Lower leg skin (tissue), 3 donors: ENCODE measurements around the gene GLRX.

Source experiments
- POLR2A ChIP-seq, 2 donors: fragments of 450-650 bp; IDR thresholded peaks; one replicate each; pipeline ENCODE4 v1.6.1; 2016 to 2017; ENCODE audit warnings: antibody characterized with exemption in 2 of 2, mild to moderate bottlenecking in 1 of 2, moderate library complexity in 1 of 2
- TF ChIP-seq, protein P1 (sequence below), 3 donors: fragments of 450-650 bp; IDR thresholded peaks; one replicate each; pipeline ENCODE4 v1.5.1; 2016; ENCODE audit warnings: antibody characterized with exemption in 3 of 3, mild to moderate bottlenecking in 3 of 3, moderate library complexity in 2 of 3

DNA sequence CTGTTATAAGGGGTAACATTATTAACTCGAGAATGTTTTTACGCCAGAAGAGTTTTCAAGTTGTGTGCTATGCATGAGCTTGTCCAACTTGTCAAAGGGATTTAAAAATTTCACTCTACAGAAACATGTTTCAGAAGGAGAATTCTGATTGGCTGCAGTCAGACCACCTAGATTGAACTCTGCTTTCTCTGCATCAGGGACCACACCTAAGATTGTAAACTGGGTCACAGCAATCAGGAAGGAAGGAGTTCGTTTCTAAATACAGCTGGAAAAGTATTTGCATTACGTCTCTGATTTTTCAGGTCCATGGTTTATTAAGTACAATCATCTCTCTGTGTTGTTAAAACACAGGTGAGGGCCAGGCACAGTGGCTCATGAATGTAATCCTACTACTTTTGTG, 5.8 kb downstream of the GLRX start:
- TF ChIP-seq, protein P1, sequence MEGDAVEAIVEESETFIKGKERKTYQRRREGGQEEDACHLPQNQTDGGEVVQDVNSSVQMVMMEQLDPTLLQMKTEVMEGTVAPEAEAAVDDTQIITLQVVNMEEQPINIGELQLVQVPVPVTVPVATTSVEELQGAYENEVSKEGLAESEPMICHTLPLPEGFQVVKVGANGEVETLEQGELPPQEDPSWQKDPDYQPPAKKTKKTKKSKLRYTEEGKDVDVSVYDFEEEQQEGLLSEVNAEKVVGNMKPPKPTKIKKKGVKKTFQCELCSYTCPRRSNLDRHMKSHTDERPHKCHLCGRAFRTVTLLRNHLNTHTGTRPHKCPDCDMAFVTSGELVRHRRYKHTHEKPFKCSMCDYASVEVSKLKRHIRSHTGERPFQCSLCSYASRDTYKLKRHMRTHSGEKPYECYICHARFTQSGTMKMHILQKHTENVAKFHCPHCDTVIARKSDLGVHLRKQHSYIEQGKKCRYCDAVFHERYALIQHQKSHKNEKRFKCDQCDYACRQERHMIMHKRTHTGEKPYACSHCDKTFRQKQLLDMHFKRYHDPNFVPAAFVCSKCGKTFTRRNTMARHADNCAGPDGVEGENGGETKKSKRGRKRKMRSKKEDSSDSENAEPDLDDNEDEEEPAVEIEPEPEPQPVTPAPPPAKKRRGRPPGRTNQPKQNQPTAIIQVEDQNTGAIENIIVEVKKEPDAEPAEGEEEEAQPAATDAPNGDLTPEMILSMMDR (IDR thresholded peaks at IDR 0.05), result no peak
- TF ChIP-seq POLR2A (IDR thresholded peaks at IDR 0.05), result no peak
